Fibroblast of lung (primary cell): ENCODE results near the gene DNAAF1.

Experiments used
- CTCF ChIP-seq, 2 donors: IDR thresholded peaks in 1 of 2; conservative IDR thresholded peaks in 1 of 2; 1 replicate in 1 of 2; 2 replicates in 1 of 2; pipeline ENCODE4 v1.5.1; 2011 to 2012; ENCODE audit warnings: low read length in 2 of 2, control low read depth in 1 of 2, inconsistent platforms in 1 of 2, low read depth in 1 of 2, mild to moderate bottlenecking in 1 of 2
- EZH2 ChIP-seq: IDR thresholded peaks from 2 replicates; pipeline ENCODE4 v1.5.1; 2012; ENCODE audit warnings: low read length, control low read depth, mild to moderate bottlenecking; ENCODE audit errors: missing control alignments

GRCh38 chr16:84096447-84097005 lies 48.6 kb upstream of the DNAAF1 start:
- TF ChIP-seq CTCF (conservative IDR thresholded peaks at IDR 0.05 in 1 of 2, IDR thresholded peaks at IDR 0.05 in 1 of 2; ENCODE audit: low read depth in 1 of 2, low read length in 2 of 2) = no peak
- no peak for TF ChIP-seq EZH2
